Prostate gland (tissue), 2 donors: ENCODE results near the gene KCNK18. TPM values are rescaled to one million over a fixed set of nuclear protein-coding genes. Genes with fewer than 3 reads are reported as not detected.

Experiments used
- DNase-seq: peaks from one replicate; pipeline ENCODE4 v3.0.0-alpha.2; 2019; ENCODE audit warnings: low spot score
- H3K27ac ChIP-seq, 2 donors: fragments of 200-600 bp; sonication (generic); 2 replicates each; pipeline ENCODE4 v1.5.1; 2017 to 2019
- H3K27me3 ChIP-seq: fragments of 200-600 bp; sonication (generic); replicated peaks from 2 replicates; pipeline ENCODE4 v1.5.1; 2019; ENCODE audit not compliant: insufficient read depth
- H3K36me3 ChIP-seq, 2 donors: fragments of 200-600 bp; sonication (generic); 1 replicate in 1 of 2; 2 replicates in 1 of 2; pipeline versions ENCODE4 v1.5.1 to v1.8.1; 2017 to 2019
- H3K4me1 ChIP-seq: fragments of 200-600 bp; sonication (generic); replicated peaks from 2 replicates; pipeline ENCODE4 v1.5.1; 2019
- H3K4me3 ChIP-seq, 2 donors: fragments of 200-600 bp; sonication (generic); 2 replicates each; pipeline ENCODE4 v1.5.1; 2017 to 2019
- H3K9me3 ChIP-seq: fragments of 200-600 bp; sonication (generic); 2 replicates; pipeline ENCODE4 v1.5.1; 2017
- POLR2A ChIP-seq: fragments of 450-650 bp; IDR thresholded peaks from one replicate; pipeline ENCODE4 v1.6.1; 2016; ENCODE audit warnings: antibody characterized with exemption, mild to moderate bottlenecking
- POLR2AphosphoS5 ChIP-seq: sonication (generic); formaldehyde crosslinking; IDR thresholded peaks from one replicate; pipeline ENCODE4 v1.6.1; 2017; ENCODE audit warnings: antibody characterized with exemption
- WGBS: methylation state at CpG from one replicate; pipeline ENCODE4 v1.1.5; 2018; 5-methylcytosine and 5-hydroxymethylcytosine counted together
- intact Hi-C: fragments of 100-400 bp; cut with DNase I; formaldehyde crosslinking; loops from one replicate; pipeline ENCODE4 v1.14.2; 2022
- total RNA-seq, 2 donors: library from RNA; depleted of rRNA; stranded (reverse); fragments of >200 nt; gene quantifications; one replicate each; pipeline ENCODE4 v1.1.0, GENCODE V29; 2016
- TF ChIP-seq, protein P1 (sequence below), 4 experiments: fragments of 200-600 bp in 2 of 4; fragments of 450-650 bp in 2 of 4; sonication (generic) in 2 of 4; IDR thresholded peaks; 1 replicate in 3 of 4; 2 replicates in 1 of 4; pipeline ENCODE4 v1.5.1; 2016 to 2019; ENCODE audit warnings: antibody characterized with exemption in 4 of 4, mild to moderate bottlenecking in 2 of 4, moderate library complexity in 2 of 4

Gene KCNK18
- total RNA-seq, 2 donors from 2014 or later = not detected

DNA sequence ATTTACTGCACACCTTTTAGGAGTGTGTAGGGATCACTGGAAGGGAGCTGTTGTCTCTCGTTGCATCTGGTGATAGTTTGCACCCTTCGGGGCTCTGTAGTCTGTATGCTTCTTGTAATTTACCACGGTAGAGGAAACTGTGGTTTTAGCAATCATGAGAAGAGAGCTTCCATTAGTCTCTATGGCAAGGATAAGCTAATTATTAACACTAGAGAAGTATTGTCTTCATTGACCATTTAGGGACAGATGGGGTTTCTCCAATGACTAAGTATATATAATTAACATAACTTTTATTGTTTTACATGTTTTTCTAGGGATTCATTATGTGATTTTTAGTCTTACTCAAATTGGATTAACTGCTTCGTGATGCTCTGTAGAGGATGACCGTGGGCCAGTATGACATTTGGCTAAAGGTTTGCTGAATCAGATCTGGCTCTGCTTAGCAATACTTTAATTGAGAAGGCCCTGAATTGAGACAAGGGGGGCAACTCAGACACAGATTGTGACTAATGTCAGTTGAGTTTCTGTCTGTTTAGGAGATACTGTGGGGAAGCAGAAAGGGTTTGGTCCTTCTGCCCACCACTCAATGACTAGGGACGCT, 52.3 kb downstream of the KCNK18 start:
- no peak overlapping the region for H3K27ac ChIP-seq
- no peaks in the 10 kb centered on the region for H3K9me3 ChIP-seq
- H3K4me1 ChIP-seq = no peaks in the 10 kb centered on the region
- no peak for DNase-seq
- intact Hi-C loops = no loop called here
- 72% methylated on average over 6 of the region's 6 CpGs for WGBS
- H3K36me3 ChIP-seq = no peaks in the 10 kb centered on the region
- TF ChIP-seq, protein P1, sequence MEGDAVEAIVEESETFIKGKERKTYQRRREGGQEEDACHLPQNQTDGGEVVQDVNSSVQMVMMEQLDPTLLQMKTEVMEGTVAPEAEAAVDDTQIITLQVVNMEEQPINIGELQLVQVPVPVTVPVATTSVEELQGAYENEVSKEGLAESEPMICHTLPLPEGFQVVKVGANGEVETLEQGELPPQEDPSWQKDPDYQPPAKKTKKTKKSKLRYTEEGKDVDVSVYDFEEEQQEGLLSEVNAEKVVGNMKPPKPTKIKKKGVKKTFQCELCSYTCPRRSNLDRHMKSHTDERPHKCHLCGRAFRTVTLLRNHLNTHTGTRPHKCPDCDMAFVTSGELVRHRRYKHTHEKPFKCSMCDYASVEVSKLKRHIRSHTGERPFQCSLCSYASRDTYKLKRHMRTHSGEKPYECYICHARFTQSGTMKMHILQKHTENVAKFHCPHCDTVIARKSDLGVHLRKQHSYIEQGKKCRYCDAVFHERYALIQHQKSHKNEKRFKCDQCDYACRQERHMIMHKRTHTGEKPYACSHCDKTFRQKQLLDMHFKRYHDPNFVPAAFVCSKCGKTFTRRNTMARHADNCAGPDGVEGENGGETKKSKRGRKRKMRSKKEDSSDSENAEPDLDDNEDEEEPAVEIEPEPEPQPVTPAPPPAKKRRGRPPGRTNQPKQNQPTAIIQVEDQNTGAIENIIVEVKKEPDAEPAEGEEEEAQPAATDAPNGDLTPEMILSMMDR (IDR thresholded peaks at IDR 0.05) = no peak
- H3K27me3 ChIP-seq = no peaks in the 10 kb centered on the region
- H3K4me3 ChIP-seq = no peak overlapping the region

DNA sequence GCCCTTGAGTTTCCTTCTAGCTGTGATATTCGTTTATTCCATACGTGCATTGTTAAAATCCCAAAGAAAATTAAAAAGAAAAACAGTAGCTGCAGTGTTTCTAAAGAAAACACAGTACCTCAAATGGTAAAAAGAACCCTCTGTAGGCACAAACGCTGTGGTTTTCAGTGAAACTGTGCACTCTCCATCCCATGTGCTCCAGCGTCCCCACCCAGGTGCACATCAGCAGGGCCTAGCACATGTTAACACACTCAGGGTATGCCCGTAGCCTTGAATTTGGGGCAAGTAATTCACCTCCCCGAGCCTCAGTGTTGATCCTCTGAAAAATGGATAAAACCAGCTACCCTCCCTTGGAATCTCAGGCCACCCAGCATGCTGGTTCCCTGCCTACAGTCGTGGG, 53.1 kb downstream of the KCNK18 start:
- Histone ChIP-seq H3K9me3 (no peaks in the 10 kb centered on the region), H3K27me3 (no peaks in the 10 kb centered on the region), H3K36me3 (no peaks in the 10 kb centered on the region), H3K4me3 (no peak overlapping the region), H3K4me1 (no peaks in the 10 kb centered on the region), H3K27ac (no peak overlapping the region)
- no peak for DNase-seq
- TF ChIP-seq, protein P1 (IDR thresholded peaks at IDR 0.05) = no peak
- TF ChIP-seq POLR2AphosphoS5 (no peak), POLR2A (no peak)
- intact Hi-C loops = no loop called here
- 60% methylated on average over 7 of the region's 7 CpGs for WGBS

DNA sequence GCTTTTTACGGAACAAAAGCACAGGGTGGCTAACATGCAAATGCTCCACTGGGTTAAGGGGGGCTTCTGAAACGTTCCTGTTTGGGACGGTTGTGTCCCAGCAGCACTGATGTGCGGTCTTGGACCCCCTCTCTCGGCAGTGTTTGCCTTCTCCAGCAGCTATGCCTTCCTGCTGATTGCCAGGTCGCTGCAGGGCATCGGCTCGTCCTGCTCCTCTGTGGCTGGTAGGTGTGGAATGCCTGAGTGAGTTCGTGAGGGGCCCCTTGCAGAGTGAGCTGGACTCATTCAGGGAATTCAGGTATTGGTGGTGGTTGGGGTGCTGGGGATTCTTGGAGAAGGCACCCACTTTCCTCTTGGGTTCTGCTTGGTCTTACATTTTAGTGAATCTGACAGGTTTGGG, 56.6 kb downstream of the KCNK18 start:
- WGBS = 73% methylated on average over 9 of the region's 9 CpGs
- Histone ChIP-seq H3K27ac (no peak overlapping the region), H3K36me3 (no peaks in the 10 kb centered on the region), H3K9me3 (no peaks in the 10 kb centered on the region), H3K27me3 (no peaks in the 10 kb centered on the region), H3K4me1 (no peaks in the 10 kb centered on the region), H3K4me3 (no peak overlapping the region)
- no peak for DNase-seq
- TF ChIP-seq POLR2A = no peak
- TF ChIP-seq, protein P1 (IDR thresholded peaks at IDR 0.05) = no peak
- TF ChIP-seq POLR2AphosphoS5 = no peak
- intact Hi-C loops = no loop called here

DNA sequence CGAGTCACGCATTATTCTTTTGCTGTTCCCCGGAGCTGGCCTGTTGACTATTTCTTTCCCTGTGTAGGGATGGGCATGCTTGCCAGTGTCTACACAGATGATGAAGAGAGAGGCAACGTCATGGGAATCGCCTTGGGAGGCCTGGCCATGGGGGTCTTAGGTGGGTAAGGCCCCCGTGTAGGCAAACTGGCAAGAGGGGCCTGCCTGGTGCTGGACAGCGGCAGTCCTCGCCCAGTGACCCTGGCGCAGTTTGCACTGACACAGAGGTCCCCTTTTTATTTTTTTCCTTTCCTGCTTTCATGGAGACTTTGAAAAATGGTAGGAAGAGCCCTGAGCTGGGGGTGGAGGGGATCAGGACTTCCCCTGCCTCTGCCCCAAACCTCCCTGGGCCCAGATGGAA, 57.0 kb downstream of the KCNK18 start:
- Histone ChIP-seq H3K9me3 (no peaks in the 10 kb centered on the region), H3K4me3 (no peak overlapping the region), H3K27me3 (no peaks in the 10 kb centered on the region), H3K27ac (no peak overlapping the region), H3K36me3 (no peaks in the 10 kb centered on the region), H3K4me1 (no peaks in the 10 kb centered on the region)
- intact Hi-C loops = no loop called here
- no peak for DNase-seq
- WGBS = 76% methylated on average over 9 of the region's 9 CpGs
- TF ChIP-seq POLR2A (no peak), POLR2AphosphoS5 (no peak)
- TF ChIP-seq, protein P1 (IDR thresholded peaks at IDR 0.05) = no peak
